GM12801 (cell line): ENCODE data around the gene JAZF1.

ENCODE experiments used
- CTCF ChIP-seq: IDR thresholded peaks from one replicate; pipeline ENCODE4 v1.5.1; 2011; ENCODE audit warnings: control low read depth; ENCODE audit not compliant: insufficient read length; ENCODE audit errors: extremely low read depth

JAZF1 gene

GRCh38 chr7:28126410-28127041 lies 54.1 kb downstream of the JAZF1 start:
- TF ChIP-seq CTCF = no peak

GRCh38 chr7:28125431-28126409 lies 54.9 kb downstream of the JAZF1 start:
- TF ChIP-seq CTCF = no peak

GRCh38 chr7:28124413-28124812 lies 56.2 kb downstream of the JAZF1 start:
- no peak for TF ChIP-seq CTCF

- no peak for TF ChIP-seq CTCF
Observed at GRCh38 chr7:28123752-28124151, 56.8 kb downstream of the JAZF1 start.

- no peak for TF ChIP-seq CTCF
Observed at GRCh38 chr7:28121496-28121895, 59.1 kb downstream of the JAZF1 start.

- TF ChIP-seq CTCF = no peak
Observed at GRCh38 chr7:28116041-28116440, 64.6 kb downstream of the JAZF1 start.

- TF ChIP-seq CTCF = no peak
Observed at GRCh38 chr7:28115261-28115660, 65.3 kb downstream of the JAZF1 start.
